Liver (tissue), 3 donors: Measurements from ENCODE around the gene SLC5A5.

Experiments
- CTCF ChIP-seq: fragments of 150-350 bp; IDR thresholded peaks from 2 replicates; pipeline ENCODE4 v1.5.1; 2017; ENCODE audit warnings: improper control_type of control experiment, low read depth, low read length; ENCODE audit not compliant: missing input control
- RXRA ChIP-seq, 2 donors: IDR thresholded peaks; 2 replicates each; pipeline ENCODE4 v1.6.1; 2017 to 2018; ENCODE audit warnings: antibody characterized with exemption in 2 of 2, mild to moderate bottlenecking in 1 of 2
- donor health status: healthy.
- donor health status: healthy.

DNA sequence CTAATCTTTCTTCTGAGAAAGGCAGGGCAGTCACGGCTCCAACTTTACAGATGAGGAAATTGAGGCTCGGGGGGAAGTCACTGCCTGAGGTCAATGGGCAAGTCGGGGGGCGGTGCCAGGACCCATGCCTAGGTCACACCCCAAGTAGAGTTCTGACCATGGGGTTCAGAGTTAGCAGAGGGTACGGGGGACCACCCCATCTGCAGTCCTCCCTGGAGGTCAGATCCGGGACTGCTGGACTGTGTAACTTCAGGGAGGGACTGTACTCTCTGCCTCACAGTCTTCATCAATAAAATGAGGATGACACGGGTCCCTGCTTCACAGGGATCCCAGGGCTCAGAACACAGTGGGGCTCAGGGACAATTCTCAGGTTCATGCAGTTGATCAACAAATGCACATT, 7.7 kb downstream of the SLC5A5 start:
- TF ChIP-seq RXRA (IDR thresholded peaks at IDR 0.05) (no peak), CTCF (no peak)
